NCI-H1105 treated with DMSO at 0.1 percent for 48 hours (cell line): ENCODE measurements around the gene SUPT7L.

Source experiments
- DNase-seq: peaks from one replicate; lab custom pipeline; 2025; lab: John Stamatoyannopoulos, UW

SUPT7L gene

DNA sequence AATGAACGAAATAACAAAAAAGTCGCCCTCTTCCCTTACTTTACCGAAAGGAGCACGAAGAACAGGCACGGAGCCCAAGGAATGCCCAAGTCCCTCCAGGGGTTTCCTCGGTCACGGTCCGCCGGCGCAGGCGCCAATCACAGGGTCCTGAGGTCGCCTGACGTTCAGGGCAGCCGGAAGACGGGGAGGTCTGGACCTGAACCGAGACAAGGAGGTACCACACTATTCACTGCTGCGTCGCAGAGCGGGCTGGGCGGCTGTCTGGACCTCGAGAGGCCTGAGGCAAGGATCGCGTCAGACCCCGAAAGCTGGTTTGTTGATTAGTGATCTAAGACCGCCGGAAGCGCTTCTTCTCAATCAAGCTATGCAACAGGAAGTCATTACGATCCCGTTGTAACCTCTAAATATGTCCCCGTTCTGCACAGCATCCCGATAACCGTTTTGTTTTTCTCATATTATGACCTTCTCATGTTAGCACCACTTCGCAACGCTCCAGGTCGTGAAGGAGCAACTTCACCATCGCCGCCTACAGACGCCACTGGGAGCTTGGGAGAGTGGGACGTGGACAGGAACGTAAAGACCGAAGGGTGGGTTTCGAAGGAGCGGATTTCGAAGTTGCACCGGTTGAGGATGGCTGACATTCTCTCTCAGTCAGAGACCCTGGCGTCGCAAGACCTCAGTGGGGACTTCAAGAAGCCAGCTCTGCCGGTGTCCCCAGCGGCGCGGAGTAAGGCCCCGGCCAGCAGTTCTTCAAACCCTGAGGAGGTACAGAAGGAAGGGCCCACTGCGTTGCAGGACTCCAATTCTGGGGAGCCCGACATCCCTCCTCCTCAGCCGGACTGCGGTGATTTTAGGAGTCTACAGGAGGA, at the start of gene SUPT7L, which contains the start of gene SLC4A1AP:
Gene SUPT7L, minus strand, starts transcription at position 330 of the 869 bp plus-strand sequence. CDS start 1,422 bp downstream, outside the sequence.
Gene SLC4A1AP, plus strand, starts transcription at position 605 of the 869 bp plus-strand sequence. Its CDS starts 26 bp downstream, at position 631.
- peak; percentile 80 for DNase-seq

DNA sequence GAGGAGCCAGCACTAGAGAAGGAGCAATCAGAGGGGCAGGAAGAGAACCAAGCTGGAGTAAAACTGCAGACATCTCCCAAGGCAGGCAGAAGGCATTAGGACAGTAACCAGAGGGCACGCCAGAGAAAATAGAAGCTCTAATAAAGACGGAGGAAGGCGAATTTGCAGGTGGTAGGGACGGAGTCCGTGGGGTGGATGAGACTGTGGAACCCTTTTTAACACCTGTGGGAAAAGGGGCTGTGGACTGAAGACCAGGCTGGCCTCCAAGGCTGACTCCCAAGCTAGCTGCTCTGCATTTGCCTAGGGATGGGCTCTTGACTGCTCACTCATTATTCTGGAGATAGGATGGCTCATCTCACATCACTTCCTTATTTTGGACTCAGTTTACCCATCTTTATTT, 49.8 kb upstream of the SUPT7L start:
- no peak for DNase-seq

DNA sequence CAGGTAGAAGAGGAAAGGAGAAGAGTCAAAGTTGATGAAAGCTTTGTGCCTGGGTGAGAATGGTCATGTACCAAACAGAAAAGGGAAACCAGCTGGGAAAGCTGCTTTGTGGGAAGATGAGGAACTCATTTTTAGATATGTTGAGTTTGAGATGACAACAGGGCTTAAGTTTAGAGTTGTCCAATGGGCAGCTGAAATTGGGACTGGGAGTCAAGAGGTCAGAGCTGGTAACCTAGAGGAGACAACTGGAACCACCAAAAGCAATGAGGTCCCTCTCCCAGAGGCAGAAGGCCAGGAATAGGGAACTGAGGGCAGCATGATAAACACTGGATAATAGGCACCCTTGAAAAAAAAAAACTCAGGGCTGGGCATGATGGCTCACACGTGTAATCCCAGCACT, 49.1 kb upstream of the SUPT7L start:
- no peak for DNase-seq

DNA sequence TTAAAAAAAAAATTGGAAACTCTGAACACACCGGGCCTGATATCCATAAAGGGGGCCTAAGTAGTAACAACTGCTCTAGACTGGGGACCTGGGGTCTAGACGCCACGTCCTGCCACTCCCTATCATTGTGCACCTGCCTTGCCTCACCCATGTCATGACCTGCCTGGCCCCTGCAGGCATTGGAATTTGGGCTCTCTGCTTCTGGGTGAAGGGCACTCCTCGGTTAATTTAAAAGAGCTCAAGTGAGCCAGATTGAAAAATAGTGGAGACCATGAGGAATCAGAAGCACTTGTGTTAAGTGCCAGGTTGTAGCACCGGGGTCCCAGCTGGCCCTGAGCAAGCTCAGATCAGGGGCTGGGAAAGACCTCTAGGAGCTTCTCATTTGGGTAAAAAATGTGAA, 48.4 kb upstream of the SUPT7L start:
- no peak for DNase-seq

DNA sequence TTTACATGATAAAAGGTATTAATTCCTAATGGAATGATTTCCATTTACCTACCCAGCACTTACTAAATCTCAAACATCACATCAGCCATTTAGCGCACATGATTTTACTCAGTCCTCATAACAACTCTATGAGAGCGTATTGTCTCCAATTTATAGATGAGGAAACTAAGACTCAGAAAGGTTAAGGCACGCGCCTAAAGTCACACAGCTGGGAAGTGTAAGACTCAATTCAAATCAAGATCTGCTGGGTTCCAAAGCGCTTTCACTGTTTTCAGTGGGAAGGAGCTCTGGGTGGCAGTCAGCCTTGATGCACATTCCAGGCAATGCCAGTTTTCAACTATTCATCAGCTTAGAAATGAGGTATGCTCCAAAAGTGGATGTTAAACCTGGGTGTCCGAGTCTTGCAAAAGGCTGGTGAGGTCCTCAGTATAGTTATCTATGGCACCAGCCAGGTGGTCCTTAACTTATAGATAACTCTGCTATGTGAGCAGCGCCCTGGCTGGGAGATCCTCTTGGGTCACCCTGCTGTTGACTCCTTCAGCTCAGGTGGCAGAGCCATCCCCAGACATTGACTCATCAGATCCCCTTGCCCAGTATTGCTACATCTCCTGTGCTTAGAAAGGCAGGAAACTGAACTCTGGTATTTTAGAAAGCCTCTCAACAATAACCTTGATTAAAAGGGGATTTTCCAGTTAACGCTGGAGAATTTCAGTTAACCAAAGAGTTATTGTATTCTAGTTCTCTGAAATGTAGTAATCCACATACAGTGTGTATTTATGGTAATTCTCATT, 47.4 kb upstream of the SUPT7L start:
- no peak for DNase-seq

DNA sequence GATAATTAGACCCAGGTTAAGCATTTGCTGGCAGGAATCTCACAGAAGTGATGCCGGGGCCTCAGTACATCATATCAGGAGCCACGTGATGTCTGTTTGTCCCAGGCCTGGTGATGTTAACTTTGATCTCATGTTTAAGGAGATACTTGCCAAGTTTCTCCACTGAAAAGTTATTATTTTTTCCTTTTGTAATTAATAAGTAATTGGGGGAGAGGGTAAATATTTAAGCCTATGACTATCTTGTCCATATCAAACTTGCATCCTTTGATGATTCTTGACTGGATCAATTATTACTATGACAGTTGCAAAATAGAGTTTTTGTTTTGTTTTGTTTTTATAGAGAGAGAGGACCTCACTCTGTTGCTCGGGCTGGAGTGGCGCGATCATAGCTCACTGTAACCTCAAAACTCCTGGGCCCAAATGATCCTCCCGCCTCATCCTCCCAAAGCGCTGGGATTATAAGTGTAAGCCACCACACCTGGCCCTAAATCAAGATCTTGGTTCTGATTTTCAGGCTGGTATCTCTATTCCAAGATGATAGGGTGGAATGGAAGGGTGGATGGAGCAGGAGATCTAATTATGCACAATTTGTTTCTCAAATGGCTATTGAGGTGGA, 46.7 kb upstream of the SUPT7L start:
- no peak for DNase-seq

GRCh38 chr2:27709326-27709725, 45.9 kb upstream of the SUPT7L start:
- DNase-seq: no peak

DNA sequence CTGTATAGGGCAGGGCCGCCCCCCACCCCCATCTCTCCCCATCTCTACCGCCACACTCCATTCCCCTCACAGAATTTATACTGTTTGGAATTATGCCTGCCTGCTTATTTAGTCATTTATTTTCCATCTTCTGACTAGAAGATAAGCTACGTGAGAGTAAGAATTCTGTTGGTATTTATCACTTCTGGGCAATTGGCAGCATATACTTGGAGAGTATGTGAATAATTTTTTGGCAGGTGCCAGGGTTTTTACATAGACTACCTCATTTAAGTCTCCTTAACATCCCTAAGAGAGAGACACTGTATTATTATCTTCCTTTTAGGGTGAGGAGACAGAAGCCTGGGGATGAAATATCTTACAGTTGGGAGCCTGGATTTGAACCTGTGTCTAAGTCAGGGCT, 45.3 kb upstream of the SUPT7L start:
- DNase-seq: no peak

GRCh38 chr2:27708257-27708654, 44.8 kb upstream of the SUPT7L start:
- DNase-seq: no peak

GRCh38 chr2:27707462-27708256, 44.2 kb upstream of the SUPT7L start:
- DNase-seq: no peak

- DNase-seq: no peak
These were observed 42.6 kb upstream of the SUPT7L start for GRCh38 chr2:27705851-27706622.

GRCh38 chr2:27704342-27704876, 41.0 kb upstream of the SUPT7L start:
- DNase-seq: no peak

DNA sequence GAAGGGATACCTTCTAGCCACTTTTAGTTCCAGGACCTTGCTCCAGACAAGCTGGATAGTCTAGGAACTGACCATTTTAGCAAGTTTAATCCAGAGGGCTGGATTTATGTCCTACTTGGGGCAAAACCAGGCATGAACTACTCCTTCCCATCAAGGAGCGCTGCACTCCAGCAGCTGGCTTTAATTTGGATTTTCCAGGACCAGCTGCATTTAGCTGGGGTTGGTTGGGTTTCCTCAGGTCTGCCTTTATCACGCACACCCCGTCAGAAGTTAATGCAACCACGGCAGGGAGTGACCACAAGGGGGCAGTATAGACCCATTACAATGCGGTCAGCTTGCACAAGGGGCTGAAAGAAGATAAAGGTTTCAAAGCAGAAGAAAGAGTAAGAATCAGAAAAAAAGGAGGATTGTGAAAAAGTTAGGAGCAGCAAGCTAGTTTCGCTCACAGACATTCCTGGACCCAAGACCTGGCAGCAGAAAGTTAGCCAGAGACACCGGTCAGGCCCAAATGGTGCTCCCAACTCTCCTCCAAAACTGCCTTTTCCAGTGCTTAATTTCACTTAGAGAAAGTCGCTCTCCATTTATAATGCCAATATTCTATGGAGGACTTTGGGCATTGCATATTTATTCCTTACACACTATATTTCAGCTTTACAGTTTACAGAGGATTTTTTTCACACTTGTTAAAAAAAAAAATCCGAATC, 40.4 kb upstream of the SUPT7L start:
- DNase-seq: peak; percentile 54

DNA sequence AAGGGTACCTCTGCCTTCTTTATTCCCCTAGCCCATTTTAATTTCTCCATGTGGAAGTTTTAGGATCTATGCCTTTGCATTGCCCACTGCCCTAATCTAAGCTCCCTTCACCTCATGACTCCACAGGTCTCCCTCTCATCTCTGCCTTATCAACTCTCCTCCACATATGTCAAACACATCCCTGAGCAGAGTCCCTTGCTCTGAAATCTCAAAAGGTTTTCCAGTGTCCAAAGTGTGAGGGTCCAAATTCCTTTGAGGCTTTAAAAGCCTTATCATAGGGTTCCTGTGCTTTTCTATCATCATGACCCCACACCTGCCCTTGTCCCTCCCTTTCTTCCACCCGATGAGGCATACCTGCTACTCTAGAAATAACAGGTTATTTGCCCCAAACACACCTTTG, 38.9 kb upstream of the SUPT7L start:
- DNase-seq: no peak

- no peak for DNase-seq
These were observed 38.3 kb upstream of the SUPT7L start for GRCh38 chr2:27701676-27702075.

DNA sequence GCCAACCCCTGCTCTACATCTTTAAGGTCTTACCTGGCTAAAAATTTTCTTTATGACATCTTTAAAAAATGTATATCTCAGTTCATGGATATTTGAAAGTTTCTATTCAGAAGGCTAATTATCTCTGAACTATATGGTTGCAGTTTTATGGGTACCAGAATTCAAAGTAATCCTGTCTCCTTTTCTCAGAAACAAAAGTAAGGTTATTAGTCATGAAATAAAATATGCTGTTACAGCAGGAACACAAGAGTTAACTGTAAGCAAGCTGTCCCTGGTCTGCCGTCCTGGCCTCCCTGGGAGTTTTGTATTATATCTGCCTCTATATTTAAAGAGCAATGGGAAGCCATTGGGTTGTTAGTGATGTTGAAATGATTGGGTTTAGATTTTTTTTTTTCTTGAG, 34.2 kb upstream of the SUPT7L start:
- DNase-seq: no peak

DNA sequence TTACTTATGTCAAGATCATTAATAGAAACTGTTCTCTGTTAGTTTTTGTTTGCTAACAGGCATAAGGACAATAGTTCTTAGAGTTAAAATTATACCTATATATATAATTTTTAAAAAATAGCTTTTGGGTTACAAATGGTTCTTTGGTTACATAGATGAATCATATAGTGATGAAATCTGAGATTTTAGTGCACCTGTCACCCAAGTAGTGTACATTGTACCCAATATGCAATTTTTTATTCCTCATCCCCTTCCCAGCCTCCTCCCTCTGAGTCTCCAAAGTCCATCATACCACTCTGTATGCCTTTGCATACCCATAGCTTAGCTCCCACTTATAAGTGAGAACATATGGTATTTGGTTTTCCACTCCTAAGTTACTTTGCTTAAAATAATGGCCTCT, 26.6 kb upstream of the SUPT7L start:
- no peak for DNase-seq

DNA sequence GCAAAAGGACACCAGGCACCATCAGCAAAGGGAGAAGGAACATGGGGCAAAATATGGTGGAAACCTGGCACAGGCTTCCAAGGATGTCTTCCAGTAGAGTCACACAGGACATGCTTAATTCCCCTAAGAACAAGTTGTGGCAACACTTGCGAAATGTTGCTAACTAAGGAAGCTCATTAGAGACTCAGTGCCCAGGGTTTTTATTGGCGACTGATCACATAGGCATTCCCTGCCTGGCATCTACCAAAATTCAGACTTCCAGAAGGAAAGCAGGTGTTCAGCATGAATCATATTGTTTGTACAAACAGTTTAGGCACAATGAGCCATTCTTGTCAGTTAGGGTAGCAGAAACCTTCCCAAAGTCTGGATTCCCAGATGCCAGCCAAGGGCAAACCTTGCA, 26.0 kb upstream of the SUPT7L start:
- DNase-seq: no peak

GRCh38 chr2:27687232-27687631, 23.8 kb upstream of the SUPT7L start:
- DNase-seq: no peak

- DNase-seq: no peak
These were observed 22.2 kb upstream of the SUPT7L start for GRCh38 chr2:27685577-27685976.
